ENCODE data around the gene GEMIN2.
"Not testable (repeated sequence)": the region's sequence is repeated elsewhere in the genome, so short reads cannot be mapped to it uniquely, and the experiment has no call there.

Gene GEMIN2

GRCh38 chr14:39113685-39114072 is 444 bp upstream of the GEMIN2 start:
- DNase-seq: no peak

- no peak for DNase-seq
These were observed 8.4 kb downstream of the GEMIN2 start for GRCh38 chr14:39122330-39123138.

GRCh38 chr14:39137835-39138234 is 23.7 kb downstream of the GEMIN2 start:
- DNase-seq: not testable (repeated sequence)

- no peak for DNase-seq
These were observed 24.3 kb downstream of the GEMIN2 start for GRCh38 chr14:39138440-39138839.

- DNase-seq: no peak
These were observed 26.0 kb downstream of the GEMIN2 start for GRCh38 chr14:39140170-39140569.

- not testable (repeated sequence) for DNase-seq
These were observed 27.5 kb downstream of the GEMIN2 start for GRCh38 chr14:39141623-39142022.

GRCh38 chr14:39143226-39143625 is 29.1 kb downstream of the GEMIN2 start:
- DNase-seq: not testable (repeated sequence)

- DNase-seq: no peak
These were observed 31.3 kb downstream of the GEMIN2 start for GRCh38 chr14:39145266-39145966.

- no peak for DNase-seq
These were observed 40.6 kb downstream of the GEMIN2 start for GRCh38 chr14:39154594-39155189.

GRCh38 chr14:39157491-39157890 is 43.4 kb downstream of the GEMIN2 start:
- DNase-seq: no peak

GRCh38 chr14:39158222-39158858 is 44.2 kb downstream of the GEMIN2 start:
- DNase-seq: no peak

- DNase-seq: no peak
These were observed 46.4 kb downstream of the GEMIN2 start for GRCh38 chr14:39160494-39160893.

- DNase-seq: not testable (repeated sequence)
These were observed 53.7 kb downstream of the GEMIN2 start for GRCh38 chr14:39167797-39168320.

- DNase-seq: no peak
These were observed 54.5 kb downstream of the GEMIN2 start for GRCh38 chr14:39168591-39168990.

GRCh38 chr14:39169541-39169900 is 55.4 kb downstream of the GEMIN2 start:
- no peak for DNase-seq

- no peak for DNase-seq
These were observed 59.1 kb downstream of the GEMIN2 start for GRCh38 chr14:39173198-39173597.

- DNase-seq: peak; percentile 99
These were observed 60.7 kb downstream of the GEMIN2 start, which contains the start of gene PNN for GRCh38 chr14:39174560-39175444. PNN (plus strand) TSS chr14:39175254; CDS start chr14:39175280, 26 bp downstream.

- no peak for DNase-seq
These were observed 61.5 kb downstream of the GEMIN2 start for GRCh38 chr14:39175445-39176262.

- no peak for DNase-seq
These were observed 62.4 kb downstream of the GEMIN2 start for GRCh38 chr14:39176263-39177167.

GRCh38 chr14:39177168-39177545 is 63.0 kb downstream of the GEMIN2 start:
- no peak for DNase-seq

All from central memory CD4-positive, alpha-beta T cell (primary cell).